ENCODE results near the gene COQ5. TPM values are rescaled to one million over a fixed set of nuclear protein-coding genes. Genes with fewer than 3 reads are reported as not detected.

The COQ5 gene
- total and polyA plus RNA-seq, 7 donors = 33.1 to 81.4 (median 52.8) TPM

- DNase-seq (peak; percentile 70 to 89), ATAC-seq (peak; percentile 80 to 86 (median 84))
- Histone ChIP-seq H3K36me3 (ENCODE audit: insufficient read depth in 1 of 2, low read depth in 1 of 2) (peaks cover 0 to 32% of the 10 kb centered on the region in 2 donors), H3K27ac (peak overlapping the region; percentile 98), H3K27me3 (ENCODE audit: insufficient read depth in 3 of 3, low read length in 2 of 3) (no peaks in the 10 kb centered on the region), H3K9me3 (no peaks in the 10 kb centered on the region), H3K4me3 (peak overlapping the region; percentile 96), H3K4me1 (peaks cover 62% of the 10 kb centered on the region)
- no peak for TF ChIP-seq CTCF (IDR thresholded peaks at IDR 0.05)
- intact Hi-C loops (cut with DNase I) = no loop called here
- WGBS, 3 donors = 4 to 9% (median 8%) methylated on average over 6 of the region's 6 CpGs
These were observed 9.6 kb upstream of the COQ5 start for GRCh38 chr12:120538281-120539156.

GRCh38 chr12:120537856-120538220 lies 8.9 kb upstream of the COQ5 start:
- H3K27ac ChIP-seq = peak overlapping the region; percentile 98
- intact Hi-C loops (cut with DNase I) = no loop called here
- peaks cover 58% of the 10 kb centered on the region for H3K4me1 ChIP-seq

GRCh38 chr12:120536064-120536791 lies 7.3 kb upstream of the COQ5 start:
- ATAC-seq = no peak
- WGBS, 3 donors = 27 to 42% (median 28%) methylated on average over 13 of the region's 13 CpGs
- Histone ChIP-seq H3K4me1 (peaks cover 44% of the 10 kb centered on the region), H3K27me3 (ENCODE audit: insufficient read depth in 3 of 3, low read length in 2 of 3) (no peaks in the 10 kb centered on the region), H3K36me3 (ENCODE audit: insufficient read depth in 1 of 2, low read depth in 1 of 2) (peaks cover 0 to 12% of the 10 kb centered on the region in 2 donors), H3K4me3 (peak overlapping the region; percentile 96), H3K9me3 (no peaks in the 10 kb centered on the region), H3K27ac (peak overlapping the region; percentile 98)
- intact Hi-C loops (cut with DNase I) = no loop called here
- TF ChIP-seq CTCF (IDR thresholded peaks at IDR 0.05) = no peak
- no peak for DNase-seq

More at GRCh38 chr12:120537856-120538220, 8.9 kb upstream of the COQ5 start:
- TF ChIP-seq CTCF (IDR thresholded peaks at IDR 0.05) = no peak
- 21 to 29% (median 21%) methylated on average over 4 of the region's 4 CpGs for WGBS, 3 donors
- Histone ChIP-seq H3K36me3 (ENCODE audit: insufficient read depth in 1 of 2, low read depth in 1 of 2) (peaks cover 0 to 26% of the 10 kb centered on the region in 2 donors), H3K4me3 (peak overlapping the region; percentile 96), H3K27me3 (ENCODE audit: insufficient read depth in 3 of 3, low read length in 2 of 3) (no peaks in the 10 kb centered on the region), H3K9me3 (no peaks in the 10 kb centered on the region)
- DNase-seq (no peak), ATAC-seq (no peak)

GRCh38 chr12:120534703-120535655 lies 6.0 kb upstream of the COQ5 start:
- DNase-seq = peak; percentile 28 to 63
- H3K9me3 ChIP-seq = no peaks in the 10 kb centered on the region
- H3K4me1 ChIP-seq = peaks cover 32% of the 10 kb centered on the region
- WGBS, 3 donors = 1% methylated on average over 36 to 52 of the region's 52 CpGs
- H3K27me3 ChIP-seq (ENCODE audit: insufficient read depth in 3 of 3, low read length in 2 of 3) = no peaks in the 10 kb centered on the region
- H3K36me3 ChIP-seq (ENCODE audit: insufficient read depth in 1 of 2, low read depth in 1 of 2) = peaks cover 0 to 12% of the 10 kb centered on the region in 2 donors
- peak overlapping the region; percentile 98 for H3K27ac ChIP-seq
- ATAC-seq = peak; percentile 49 to 66 (median 60)
- intact Hi-C loops (cut with DNase I) = loop anchor here in 1 of 2 donors (2.0 kb wide), 1 partner anchor 20 kb away; no protein-coding TSS in a partner anchor
- H3K4me3 ChIP-seq = peak overlapping the region; percentile 96
- TF ChIP-seq CTCF (IDR thresholded peaks at IDR 0.05) = peak; percentile 4

Data from psoas muscle (tissue), 8 donors.